ENCODE measurements around the gene MARK3.

The MARK3 gene

GRCh38 chr14:103427485-103428443 lies 42.5 kb downstream of the MARK3 start:
- H3K4me3 ChIP-seq (ENCODE audit: low read depth, low read length) = no peak overlapping the region
- DNase-seq (ENCODE audit: low read depth) = peak; percentile 54

GRCh38 chr14:103428723-103429556 lies 43.7 kb downstream of the MARK3 start:
- DNase-seq (ENCODE audit: low read depth) = no peak
- H3K4me3 ChIP-seq (ENCODE audit: low read depth, low read length) = no peak overlapping the region

- no peak overlapping the region for H3K4me3 ChIP-seq (ENCODE audit: low read depth, low read length)
- DNase-seq (ENCODE audit: low read depth) = no peak
These were observed 45.1 kb downstream of the MARK3 start for GRCh38 chr14:103430358-103430757.

- no peak overlapping the region for H3K4me3 ChIP-seq (ENCODE audit: low read depth, low read length)
- DNase-seq (ENCODE audit: low read depth) = no peak
These were observed 47.4 kb downstream of the MARK3 start for GRCh38 chr14:103432627-103433026.

- no peak overlapping the region for H3K4me3 ChIP-seq (ENCODE audit: low read depth, low read length)
- no peak for DNase-seq (ENCODE audit: low read depth)
These were observed 48.8 kb downstream of the MARK3 start for GRCh38 chr14:103433916-103434563.

- DNase-seq (ENCODE audit: low read depth) = no peak
These were observed 49.7 kb downstream of the MARK3 start for GRCh38 chr14:103434868-103435442.

DNA sequence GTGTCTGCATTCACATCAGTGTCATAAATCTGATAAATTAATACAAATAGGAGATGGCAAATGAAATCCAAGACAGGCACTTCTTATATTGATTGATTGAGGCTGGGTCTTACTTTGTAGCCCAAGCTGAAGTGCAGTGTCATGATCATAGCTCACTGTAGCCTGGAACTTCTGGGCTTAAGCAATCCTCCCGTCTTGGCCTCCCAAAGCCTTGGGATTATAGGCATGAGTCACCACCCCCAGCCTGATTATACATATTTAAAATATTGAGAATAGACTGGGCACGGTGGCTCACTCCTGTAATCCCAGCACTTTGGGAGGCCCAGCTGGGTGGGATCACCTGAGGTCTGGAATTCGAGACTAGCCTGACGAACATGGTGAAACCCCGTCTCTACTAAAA lies 51.3 kb downstream of the MARK3 start:
- H3K4me3 ChIP-seq (ENCODE audit: low read depth, low read length) = no peak overlapping the region
- DNase-seq (ENCODE audit: low read depth) = no peak

More at GRCh38 chr14:103434868-103435442, 49.7 kb downstream of the MARK3 start:
- no peak overlapping the region for H3K4me3 ChIP-seq (ENCODE audit: low read depth, low read length)

GRCh38 chr14:103442288-103442687 lies 57.1 kb downstream of the MARK3 start:
- DNase-seq (ENCODE audit: low read depth) = no peak
- H3K4me3 ChIP-seq (ENCODE audit: low read depth, low read length) = no peak overlapping the region

DNA sequence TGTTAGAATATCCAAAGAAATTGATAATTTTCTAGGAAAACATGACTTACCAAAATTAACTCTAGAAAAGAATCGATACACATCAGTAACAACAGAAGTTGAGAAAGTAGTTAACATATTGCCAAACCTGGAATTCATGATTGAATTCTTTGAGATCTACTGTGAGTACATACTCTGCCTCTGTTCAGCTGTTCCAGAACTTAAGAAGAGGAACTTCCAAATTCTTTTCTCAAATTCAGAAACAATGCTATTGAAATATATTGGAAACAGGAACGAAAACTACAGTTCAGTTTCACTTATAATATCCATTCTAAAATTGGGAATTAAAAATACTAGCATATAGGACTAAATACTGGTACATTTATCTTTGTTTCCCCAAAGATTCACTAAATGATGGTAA lies 57.9 kb downstream of the MARK3 start:
- DNase-seq (ENCODE audit: low read depth) = no peak
- no peak overlapping the region for H3K4me3 ChIP-seq (ENCODE audit: low read depth, low read length)

DNA sequence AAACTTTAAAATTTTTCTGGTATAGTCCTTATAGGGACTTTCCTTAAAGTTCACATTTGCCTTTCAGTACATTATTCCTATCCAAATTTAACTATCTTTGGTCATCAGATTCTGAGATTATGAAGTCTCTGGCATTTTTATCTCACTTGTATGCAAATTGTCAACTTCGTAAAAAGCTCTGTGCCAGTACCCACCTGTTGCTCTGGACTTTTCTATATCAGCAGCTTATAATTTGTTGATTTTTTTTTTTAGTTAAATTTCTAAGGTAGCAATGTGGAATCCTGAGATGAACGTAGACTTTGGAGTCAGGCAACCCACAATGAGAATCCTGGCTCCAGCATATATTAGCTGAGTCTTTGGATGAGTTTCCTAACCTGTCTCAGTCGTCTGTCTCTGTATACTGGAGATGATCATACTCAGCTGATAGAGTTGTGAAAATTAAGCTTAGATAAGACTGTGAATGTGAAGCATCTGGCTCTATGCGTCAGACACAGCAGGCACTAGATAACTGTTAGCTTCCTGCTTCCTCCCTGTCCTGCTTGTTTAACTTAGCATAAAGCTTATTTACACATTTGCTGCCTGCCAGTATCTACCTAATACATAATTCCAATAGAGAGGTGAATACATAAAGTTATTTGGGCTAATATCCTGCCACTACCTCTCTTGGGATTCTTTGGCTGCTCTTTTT lies 59.8 kb downstream of the MARK3 start:
- no peak for DNase-seq (ENCODE audit: low read depth)
- H3K4me3 ChIP-seq (ENCODE audit: low read depth, low read length) = no peak overlapping the region

- no peak overlapping the region for H3K4me3 ChIP-seq (ENCODE audit: low read depth, low read length)
- no peak for DNase-seq (ENCODE audit: low read depth)
These were observed 60.6 kb downstream of the MARK3 start for GRCh38 chr14:103445806-103446205.

GRCh38 chr14:103448097-103448496 lies 62.9 kb downstream of the MARK3 start:
- no peak for DNase-seq (ENCODE audit: low read depth)
- no peak overlapping the region for H3K4me3 ChIP-seq (ENCODE audit: low read depth, low read length)

- no peak overlapping the region for H3K4me3 ChIP-seq (ENCODE audit: low read depth, low read length)
- DNase-seq (ENCODE audit: low read depth) = no peak
These were observed 64.5 kb downstream of the MARK3 start for GRCh38 chr14:103449634-103450161.

DNA sequence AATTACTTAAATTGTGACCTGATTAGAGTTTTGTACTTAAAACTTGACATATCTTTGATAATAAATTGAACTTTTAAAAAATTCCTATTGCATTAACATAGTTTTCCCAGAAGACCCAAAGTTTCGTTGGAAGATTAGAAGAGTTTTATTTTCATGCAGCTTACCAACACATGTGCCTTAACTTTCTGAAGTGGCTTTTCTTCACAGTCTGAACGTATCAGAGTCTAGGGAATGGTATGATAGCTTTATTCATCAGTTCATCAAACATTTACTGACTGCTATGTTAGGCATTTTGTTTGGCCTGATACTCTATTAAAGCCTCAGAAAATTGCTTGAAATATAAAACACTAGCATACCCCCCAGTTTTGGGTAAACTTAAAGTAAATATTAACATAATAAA lies 65.2 kb downstream of the MARK3 start:
- no peak overlapping the region for H3K4me3 ChIP-seq (ENCODE audit: low read depth, low read length)
- no peak for DNase-seq (ENCODE audit: low read depth)

GRCh38 chr14:103451401-103451800 lies 66.2 kb downstream of the MARK3 start:
- no peak overlapping the region for H3K4me3 ChIP-seq (ENCODE audit: low read depth, low read length)
- no peak for DNase-seq (ENCODE audit: low read depth)

GRCh38 chr14:103453791-103454190 lies 68.6 kb downstream of the MARK3 start:
- no peak for DNase-seq (ENCODE audit: low read depth)

GRCh38 chr14:103456167-103456835 lies 71.1 kb downstream of the MARK3 start:
- DNase-seq (ENCODE audit: low read depth) = no peak

More at GRCh38 chr14:103453791-103454190, 68.6 kb downstream of the MARK3 start:
- no peak overlapping the region for H3K4me3 ChIP-seq (ENCODE audit: low read depth, low read length)

DNA sequence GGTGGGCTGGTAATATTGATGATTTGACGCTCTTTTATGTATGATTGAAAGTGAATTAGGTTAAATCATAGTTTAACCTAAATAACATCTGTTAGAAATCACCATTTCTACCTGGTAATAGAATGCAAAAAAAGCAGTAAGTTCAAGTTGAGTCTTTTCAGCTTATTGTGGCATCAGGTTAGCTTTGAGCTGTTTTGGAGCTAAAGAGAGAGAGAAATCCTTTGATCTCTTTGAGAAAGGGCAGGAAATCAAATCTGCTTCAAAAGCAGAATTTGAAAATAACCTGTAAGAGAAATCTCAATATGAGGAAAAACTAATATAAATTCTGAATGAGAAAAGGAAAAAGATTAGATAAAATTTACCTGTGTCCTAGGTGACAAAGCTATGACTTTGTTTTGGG lies 75.2 kb downstream of the MARK3 start:
- DNase-seq (ENCODE audit: low read depth) = no peak
- no peak overlapping the region for H3K4me3 ChIP-seq (ENCODE audit: low read depth, low read length)

More at GRCh38 chr14:103456167-103456835, 71.1 kb downstream of the MARK3 start:
- H3K4me3 ChIP-seq (ENCODE audit: low read depth, low read length) = no peak overlapping the region
